Right hindlimb (tissue), 1 donor: ENCODE measurements around the gene TESPA1.
"Not testable (repeated sequence)": the region's sequence is repeated elsewhere in the genome, so short reads cannot be mapped to it uniquely, and the experiment has no call there.

ENCODE experiments used
- DNase-seq: peaks from one replicate; pipeline ENCODE4 v3.0.0-alpha.2; 2018

TESPA1 gene, protein sequence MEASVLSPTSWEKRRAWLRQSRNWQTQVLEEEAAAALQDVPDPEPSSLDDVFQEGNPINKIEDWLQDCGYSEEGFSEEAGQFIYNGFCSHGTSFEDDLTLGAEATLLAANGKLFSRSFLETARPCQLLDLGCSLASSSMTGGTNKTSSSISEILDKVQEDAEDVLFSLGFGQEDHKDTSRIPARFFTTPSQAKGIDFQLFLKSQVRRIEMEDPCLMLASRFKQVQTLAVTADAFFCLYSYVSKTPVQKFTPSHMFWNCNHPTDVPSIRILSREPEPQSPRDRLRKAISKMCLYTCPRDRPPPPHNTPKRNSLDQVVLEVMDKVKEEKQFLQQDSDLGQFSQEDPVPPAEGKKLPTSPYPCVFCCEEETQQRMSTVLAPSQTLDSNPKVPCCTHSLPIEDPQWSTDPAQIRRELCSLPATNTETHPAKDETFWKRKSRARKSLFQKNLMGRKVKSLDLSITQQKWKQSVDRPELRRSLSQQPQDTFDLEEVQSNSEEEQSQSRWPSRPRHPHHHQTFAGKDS

DNA sequence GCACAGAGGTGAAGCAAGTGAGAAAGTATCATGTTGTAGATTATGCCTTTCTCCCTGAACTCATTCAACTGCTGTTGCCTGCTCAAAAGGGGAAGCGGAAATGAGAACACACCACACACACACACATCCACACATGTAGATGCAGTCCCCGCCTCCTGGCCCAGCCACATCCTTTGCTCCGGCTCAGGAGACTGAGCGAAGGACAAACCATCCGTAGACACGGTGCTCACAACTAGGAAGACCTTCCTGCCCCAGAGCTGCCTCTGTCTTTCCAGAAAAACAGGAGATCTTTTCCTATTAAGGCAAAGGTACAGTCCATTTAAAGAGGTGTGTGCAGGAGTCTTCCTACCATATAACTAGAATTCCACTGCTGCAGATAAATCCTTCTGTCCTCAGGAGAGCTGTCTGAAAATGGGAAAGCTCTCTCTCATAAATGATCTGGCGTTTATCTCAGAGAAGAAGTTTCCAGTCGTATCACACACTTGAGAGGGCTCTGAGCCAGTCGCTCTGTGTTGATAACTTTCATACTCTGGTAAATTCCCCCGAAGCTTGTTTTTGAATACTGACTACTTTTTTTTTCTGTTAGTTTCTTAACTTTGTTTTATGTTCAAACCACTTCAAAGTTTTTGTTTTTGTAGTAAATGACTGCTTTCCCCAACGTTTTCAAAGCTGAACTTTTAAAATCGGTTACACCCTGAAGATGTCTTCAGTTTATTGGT, at the start of gene TESPA1:
Gene TESPA1 (minus strand): TSS at position 105 of the 719 bp plus-strand sequence. CDS start 10,200 bp downstream, outside the sequence.
- peak; percentile 52 for DNase-seq

DNA sequence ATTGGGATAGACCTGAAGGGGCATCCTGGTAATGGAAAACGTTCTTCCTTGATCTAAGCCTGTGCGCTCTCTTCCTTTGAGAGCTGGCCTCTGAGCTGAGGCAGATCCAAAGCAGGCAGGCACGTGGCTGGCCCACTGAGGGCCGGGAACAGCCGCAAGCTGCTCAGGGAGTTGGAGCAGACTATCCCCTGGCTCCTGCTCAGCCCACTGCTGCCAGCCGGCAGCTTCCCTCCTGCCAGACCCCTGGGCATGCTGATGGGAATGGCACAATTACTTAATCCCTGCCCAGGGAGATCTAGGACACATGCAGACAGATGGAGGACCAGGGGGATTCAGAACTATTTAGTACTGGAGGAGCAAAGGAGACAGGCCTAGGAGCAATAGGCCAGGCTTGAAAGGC, 49.7 kb upstream of the TESPA1 start:
- DNase-seq, result peak; percentile 75

DNA sequence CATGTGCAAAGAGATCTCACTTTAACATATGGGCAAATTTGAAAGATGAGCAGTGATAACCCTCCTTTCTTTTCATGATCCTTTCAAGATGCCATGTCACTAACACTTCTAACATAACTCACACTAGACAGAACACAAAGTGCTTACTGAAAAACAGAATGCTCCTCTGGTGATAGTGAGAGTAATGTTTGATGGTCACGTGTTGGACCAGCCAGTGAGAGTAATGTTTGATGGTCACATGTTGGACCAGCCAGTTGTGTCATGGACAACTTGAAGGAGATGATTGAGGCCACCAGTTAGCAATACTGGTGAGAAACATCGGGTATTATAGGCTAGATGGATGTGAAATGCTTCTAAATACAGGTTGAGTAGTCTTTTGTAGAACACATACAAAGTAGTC, 40.9 kb upstream of the TESPA1 start:
- no peak for DNase-seq

DNA sequence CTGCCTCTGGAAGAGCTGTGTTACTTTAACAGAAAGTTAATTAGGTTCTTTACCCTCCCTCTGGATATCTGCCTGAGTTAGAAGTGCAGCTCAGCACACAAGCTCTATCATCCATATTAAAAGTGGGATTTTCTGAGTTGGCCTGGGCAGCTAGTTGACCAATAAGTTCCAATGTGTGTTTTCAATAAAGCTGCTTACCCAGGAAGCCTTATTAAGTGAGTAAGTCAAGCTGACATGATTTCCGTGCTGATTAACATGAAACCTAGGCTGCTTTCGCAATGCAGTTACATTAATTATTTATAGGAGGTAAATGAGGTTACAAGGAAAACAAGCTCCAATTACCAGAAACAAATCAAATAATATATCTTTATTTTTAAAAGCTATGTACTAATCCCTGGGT, 40.0 kb upstream of the TESPA1 start:
- DNase-seq, result no peak

DNA sequence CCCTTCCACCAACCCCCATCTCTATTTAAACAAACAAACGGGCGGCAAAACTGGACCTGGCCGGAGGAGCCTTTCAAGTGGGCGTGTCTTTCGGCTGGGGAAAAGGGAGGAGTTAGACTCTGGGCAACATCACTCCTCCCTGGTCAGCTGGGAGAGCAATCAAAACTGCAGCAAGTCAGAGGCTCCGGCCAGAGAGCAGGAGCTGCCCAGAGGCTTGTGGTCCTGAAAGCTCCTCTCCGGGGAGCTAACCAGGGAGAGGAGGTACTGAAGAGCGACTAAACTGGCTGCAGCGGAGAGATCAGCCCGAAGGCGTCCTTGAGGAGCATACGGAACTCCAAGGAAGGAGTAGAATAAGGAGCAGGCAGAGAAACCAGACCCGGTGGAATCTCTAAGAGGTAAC, 35.2 kb upstream of the TESPA1 start, which contains the start of gene NEUROD4:
Gene NEUROD4 (plus strand): TSS at position 191 of the 400 bp plus-strand sequence. CDS start 6,466 bp downstream, outside the sequence.
- DNase-seq, result peak; percentile 82

DNA sequence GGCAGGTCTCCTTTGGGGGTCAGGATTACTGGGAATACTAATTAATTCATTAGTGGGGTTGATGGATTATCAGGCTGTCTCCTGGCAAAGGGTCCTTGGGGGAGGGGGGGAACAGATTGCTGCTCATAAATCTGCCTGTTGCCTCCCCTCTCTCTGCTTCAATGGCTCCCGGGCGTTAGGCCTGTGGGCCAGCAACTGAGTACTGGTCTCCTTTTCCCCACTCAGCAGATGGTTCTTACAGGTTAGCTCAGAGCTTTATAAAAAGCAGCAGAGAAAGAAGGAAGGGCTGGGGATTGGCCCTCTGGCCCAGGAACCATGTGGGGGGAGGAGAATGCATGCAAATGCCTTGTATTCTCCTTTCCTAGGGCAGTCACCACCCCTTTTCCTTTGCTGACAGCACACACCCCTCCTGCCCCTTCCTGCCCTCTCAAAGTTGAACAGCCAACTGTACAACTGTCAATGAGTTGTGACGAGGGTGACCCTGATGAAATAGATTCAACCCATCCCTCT, 32.9 kb upstream of the TESPA1 start:
- no peak for DNase-seq

DNA sequence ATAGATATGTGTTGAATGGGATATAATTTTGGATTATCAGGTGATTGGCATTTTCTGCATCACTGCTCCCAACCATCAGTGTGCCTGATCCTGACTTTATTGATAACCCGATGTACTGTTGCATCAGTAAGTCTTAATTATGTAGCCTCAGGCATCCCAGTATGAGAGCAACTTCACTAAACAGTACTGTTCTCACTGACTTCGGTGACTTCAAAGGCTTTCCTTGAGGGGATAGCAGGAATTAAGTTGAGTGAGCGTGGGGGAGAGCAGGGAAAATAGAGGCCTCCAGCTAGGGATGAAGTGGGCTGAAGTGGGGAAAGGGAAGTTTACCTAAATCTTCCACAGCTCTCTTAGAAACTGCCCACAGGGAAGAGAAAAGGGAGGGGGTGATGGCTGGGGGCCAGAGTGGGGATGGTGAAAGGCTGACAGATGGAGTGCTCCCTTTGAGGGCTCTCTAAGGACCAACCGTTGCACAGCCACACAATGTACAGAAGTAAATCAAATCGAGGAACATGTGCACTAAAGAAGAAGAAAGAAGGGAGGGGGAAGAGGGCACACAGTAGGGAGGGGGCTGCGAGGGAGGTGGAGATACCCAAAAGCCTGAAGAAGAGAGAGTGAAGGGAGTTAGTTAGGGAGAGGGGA, 24.5 kb upstream of the TESPA1 start:
- DNase-seq, result peak; percentile 40

DNA sequence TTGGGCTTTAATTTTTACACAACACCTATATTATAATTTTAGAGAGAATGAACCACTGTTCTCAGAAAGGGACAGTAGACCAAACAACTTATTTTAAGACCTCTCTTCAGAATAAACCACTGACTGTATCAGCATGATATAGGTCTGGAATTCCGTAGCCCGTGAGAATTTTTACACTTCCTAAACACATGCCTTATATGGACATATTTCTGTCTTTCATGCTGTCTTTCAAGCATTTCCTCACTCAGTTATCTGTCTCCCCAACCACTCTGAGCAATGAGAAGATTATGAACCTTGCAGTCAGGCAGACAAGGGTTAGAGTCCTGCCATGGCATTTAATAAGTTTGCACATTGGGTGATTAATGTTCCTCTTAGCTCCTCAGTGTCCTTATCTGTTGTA, 17.8 kb upstream of the TESPA1 start:
- DNase-seq, result no peak

DNA sequence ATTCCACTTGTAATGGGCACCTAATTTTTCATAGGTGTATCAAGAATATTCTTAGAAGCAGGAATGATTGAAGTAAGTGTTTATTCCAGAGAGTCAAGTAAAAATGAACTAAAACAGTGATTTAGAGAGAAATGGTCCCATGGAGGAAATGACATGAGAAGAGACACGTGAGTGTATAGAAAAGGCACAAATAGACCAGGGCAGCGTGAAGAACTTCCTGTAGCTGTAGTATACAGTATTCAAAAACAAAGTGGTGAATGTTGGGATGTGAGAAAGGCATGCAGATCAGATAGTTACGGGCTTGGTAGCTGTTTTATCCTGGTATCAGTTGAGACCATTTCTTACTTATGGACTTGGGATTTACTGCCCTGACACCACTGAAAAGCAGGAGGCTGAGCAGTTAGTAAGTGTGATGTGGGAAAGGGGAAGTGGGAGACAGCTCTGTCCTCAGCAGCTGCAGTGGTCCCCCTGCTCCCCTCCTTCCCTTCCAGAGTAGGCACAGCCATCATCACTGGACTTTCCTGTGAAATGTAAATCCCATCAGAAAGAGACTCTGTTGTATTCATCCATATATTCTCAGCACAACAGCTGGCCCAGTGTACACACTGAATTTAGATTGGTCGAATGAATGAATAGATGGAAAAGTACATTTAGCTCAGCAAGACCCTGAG, 16.8 kb upstream of the TESPA1 start:
- no peak for DNase-seq

DNA sequence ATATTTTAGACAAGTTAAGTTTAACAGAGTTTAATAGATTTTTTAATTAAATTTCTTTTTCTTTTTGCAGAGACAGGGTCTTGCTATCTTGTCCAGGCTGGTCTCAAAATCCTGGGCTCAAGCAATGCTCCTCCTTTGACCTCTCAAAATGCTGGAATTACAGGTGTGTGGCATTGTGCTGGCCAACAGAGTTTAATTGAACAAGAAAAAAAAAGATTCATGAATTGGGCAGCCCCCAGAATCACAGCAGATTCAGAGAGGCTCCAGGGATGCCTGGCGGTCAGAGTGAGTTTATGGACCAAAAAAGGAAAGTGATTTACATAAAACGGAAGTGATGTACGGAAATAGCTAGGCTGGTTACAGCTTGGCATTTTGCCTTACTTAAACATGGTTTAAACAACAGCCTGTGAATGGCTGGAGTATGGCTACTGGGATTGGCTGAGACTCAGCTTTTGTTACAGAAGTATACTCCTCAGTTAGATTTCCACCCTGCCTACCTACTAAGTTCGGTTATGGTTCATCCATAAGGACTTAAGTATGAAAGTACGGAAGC, 14.5 kb upstream of the TESPA1 start:
- no peak for DNase-seq

DNA sequence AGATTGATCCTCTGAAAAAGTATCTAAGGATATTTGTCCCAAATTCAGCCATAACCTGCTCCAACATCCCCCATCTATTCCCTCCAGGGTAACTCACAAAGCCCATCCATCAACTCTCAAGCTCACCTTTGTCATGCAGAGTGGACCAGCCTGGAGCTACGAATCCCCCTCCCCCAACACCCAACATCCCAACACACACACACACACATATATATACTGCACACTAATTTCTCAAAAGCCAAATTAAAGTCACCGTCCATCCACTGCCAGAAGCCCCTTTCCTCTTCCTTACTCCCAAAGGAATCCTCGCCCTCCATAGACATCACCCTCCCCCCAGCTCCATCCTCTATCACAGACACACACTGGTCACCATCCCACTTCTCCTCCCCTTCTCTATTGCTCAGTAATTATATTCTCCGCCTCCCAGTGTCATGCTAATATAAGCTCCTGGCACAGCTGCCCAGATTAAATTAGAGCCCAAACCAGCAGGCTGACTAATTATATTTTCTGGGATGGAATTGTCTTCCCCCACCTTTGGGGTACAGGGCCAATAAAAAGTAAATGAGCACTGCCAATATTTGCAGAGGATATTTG, 13.5 kb upstream of the TESPA1 start:
- DNase-seq, result no peak

DNA sequence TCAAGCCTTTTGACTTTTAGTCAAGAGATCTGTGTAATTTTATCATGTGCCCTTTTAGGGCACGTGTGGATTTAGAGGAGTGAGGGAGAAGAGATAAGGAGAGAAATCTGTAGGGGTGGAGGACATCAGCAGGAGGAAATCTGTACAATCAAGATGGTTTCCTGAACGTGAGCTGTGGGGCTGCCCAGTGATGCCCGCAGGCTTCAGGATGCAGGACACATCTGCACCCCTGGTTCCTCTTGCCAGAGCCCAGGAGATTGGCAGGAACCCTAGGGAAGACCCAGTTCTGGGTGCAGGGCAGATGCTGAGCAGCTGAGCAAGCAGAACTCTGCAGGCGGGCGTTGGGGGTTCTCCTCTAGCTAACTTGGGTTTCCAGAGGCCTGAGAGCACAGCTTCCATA, 11.6 kb upstream of the TESPA1 start:
- no peak for DNase-seq

DNA sequence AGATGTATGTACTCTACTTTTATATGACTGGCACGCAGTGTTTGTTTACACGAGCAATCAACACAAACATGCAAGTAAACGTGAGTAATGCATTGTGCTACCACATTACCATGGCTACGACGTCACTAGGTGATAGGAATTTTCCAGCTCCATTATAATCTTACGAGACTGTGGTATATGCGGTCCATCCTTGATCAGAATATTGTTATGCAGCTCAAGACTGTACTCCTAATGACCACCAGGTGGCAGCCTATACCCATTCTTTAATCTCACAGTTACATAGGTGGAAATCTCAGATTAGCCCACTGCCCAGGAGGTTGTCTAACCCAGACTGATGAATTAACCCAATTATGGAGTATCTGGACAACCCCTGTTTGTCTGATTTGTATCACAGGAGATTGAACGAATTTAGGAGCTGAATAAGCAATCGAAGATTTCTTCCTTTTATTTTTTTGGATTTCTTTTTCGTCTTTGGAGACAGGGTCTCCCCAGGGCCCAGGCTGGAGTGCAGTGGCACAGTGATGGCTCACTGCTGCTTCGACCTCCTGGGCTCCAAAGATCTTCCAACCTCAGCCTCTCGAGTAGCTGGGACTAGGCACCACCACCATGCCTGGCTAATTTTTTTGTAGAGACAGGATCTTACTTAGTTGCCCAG, 8.7 kb upstream of the TESPA1 start:
- DNase-seq, result peak; percentile 56

DNA sequence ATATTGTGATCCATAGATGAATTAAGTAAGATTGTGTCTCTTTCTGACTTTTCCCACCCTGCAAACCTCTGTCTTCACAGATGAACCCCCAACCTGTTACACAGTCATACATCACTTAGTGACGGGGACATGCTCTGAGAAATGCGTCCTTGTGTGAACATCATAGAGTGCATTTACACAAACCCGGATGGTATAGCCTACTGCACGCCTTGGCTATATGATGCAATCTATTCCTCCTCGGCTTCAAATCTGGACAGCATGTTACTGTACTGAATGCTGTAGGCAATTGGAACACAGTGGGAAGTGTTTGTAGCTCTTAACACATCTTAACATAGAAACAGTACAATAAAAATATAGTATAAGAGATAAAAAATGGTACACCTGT, 7.4 kb upstream of the TESPA1 start:
- no peak for DNase-seq

DNA sequence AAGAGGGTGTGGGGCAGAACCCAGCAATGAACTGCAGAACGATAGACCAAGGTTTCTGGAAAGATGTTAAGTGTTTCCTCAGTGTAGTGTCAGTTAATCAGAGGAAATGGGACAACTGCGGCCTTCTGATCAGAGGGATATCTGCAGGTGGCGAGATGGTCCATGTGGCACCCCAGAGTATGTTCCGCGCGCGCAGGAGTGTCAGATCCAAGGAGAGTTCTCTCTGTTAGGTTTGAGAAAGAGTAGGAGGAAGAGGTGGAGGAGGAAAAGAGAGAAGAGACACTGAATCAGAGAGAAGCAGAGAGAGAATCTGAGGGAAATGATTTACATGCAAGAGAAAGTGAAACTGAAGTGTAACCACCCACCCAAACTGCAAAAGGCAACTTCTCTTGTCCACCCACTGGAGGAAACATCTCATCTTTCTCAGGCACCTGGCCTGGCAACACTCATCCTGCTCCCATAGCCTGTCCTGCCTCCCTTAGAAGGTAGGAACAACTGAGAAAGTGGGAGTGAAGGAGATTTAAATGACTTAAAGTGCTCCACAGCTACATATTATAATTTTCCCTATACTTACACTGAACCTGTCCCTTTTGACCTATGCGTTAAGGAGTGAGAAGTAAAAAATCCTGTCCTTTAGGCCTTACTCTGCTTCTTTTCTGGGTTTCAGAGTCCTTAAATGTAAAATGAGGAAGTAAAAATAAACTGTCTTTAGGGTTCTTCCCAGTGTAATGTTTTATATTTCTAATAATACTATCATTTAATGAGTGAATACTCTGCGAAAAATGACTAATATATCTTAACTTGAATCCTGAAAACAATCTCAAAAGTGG, 6.8 kb upstream of the TESPA1 start:
- no peak for DNase-seq

DNA sequence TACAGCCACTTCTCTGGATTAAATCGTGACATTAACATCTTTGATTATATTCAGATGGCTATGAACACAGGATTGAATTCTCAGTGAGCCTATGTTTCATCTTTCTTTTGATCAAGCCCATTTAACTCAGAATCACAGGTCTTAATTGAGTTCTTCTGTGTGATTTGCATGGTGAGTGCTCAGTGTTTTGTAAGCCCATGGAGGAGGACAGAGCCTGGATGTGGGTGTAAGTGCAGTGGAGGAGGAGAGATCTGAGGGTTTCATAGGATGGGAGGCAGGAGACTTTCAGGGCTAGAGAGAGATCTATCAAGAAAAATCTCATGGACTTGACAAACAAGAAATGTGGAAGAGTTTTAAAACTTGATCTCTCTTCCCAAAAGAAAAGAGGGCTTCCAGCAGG, 5.3 kb upstream of the TESPA1 start:
- DNase-seq, result no peak

DNA sequence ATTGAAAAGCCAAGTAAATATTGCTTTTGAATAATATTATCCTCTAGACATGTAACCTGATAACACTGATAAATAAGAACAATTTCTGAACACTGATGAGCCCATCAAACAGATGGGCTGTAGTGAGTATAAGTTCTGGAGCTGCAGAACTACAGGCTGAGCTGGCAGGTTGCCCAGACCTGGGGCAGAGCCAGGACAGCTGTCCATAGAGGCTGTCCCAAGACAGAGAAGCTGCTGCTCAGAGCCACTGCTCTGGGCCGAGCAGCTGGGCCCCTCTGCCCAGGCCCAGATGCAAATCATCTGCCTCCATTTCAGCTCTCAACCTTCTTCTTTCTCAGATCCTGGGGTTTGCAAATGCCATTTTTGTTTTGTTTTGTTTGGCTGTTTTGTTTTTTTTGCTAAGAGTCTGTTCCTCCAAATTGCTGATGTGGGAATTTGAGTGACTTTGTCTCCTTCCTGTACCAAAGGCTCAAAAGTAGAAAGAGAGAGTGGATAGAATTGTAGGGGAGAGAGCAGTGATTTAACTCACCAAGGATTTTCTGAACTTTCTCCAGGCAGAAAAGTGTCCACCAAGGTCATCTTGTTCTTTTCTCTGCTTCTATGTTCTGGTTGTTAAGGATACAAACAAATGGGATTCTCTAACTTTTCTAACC, 4.0 kb upstream of the TESPA1 start:
- DNase-seq, result peak; percentile 91

DNA sequence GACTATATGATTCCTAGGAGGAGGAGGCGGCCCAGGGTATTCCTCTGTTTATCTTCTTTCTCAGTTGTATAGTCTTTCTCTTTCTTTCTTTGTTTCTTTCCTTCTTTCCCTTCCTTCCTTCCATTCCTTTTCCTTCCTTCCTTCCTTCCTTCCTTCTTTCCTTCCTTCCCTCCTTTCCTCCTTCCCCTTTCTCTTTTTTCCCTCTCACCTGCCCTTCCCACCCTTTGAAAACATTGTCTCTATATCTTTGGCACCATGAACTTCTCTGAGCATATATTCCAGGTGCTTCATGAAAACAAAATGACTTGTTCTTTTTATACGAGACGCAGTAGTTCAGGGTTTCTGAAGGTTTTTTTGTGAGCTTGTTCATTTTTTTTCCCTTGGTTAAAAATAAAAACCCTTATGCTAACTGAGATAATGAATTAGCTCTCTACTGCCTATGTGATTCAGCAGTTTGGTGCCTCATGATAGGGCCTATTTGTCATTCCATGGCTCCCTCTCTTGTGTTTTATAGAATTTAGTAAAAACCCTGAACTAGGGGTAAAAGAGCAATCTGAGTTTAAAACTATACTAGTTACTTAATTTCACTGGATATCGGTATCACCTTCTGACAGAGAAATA, 3.2 kb upstream of the TESPA1 start:
- DNase-seq, result no peak

DNA sequence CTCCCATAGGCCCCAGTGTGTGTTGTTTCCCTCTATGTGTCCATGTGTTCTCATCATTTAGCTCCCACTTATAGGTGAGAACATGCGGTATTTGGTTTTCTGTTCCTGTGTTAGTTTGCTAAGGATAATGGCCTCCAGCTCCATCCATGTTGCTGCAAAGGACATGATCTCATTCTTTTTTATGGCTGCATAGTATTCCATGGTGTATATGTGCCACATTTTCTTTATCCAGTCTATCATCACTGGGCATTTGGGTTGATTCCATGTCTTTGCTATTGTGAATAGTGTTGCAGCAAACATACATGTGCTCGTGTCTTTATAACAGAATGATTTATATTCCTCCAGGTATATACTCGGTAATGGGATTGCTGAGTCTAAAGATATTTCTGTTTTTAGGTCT, 2.2 kb upstream of the TESPA1 start:
- not testable (repeated sequence) for DNase-seq
